Upper lobe of left lung (tissue), 6 donors: ENCODE measurements around the gene TDRKH. TPM values are rescaled to one million over a fixed set of nuclear protein-coding genes. Genes with fewer than 3 reads are reported as not detected.

Experiments
- ATAC-seq, 2 donors: fragments of 200-7000 bp; cut with Tn5 transposase; one replicate each; pipeline ENCODE4 v1.9.1; 2022; ENCODE audit warnings: mild to moderate bottlenecking in 2 of 2, moderate library complexity in 2 of 2; ENCODE audit not compliant: low FRiP score in 2 of 2
- DNase-seq, 2 donors: peaks; one replicate each; pipeline ENCODE4 v3.0.0-alpha.2; 2019 to 2020
- H3K27ac ChIP-seq, 4 donors: fragments of 200-600 bp; sonication (generic); one replicate each; pipeline ENCODE4 v1.5.1; 2016 to 2019
- H3K27me3 ChIP-seq, 4 donors: fragments of 200-600 bp; sonication (generic); one replicate each; pipeline ENCODE4 v1.5.1; 2017 to 2019
- H3K36me3 ChIP-seq, 4 donors: fragments of 200-600 bp; sonication (generic); one replicate each; pipeline ENCODE4 v1.5.1; 2016 to 2019
- H3K4me1 ChIP-seq, 4 donors: fragments of 200-600 bp; sonication (generic); one replicate each; pipeline ENCODE4 v1.5.1; 2018 to 2019
- H3K4me3 ChIP-seq, 4 donors: fragments of 200-600 bp; sonication (generic); one replicate each; pipeline ENCODE4 v1.5.1; 2017 to 2019; ENCODE audit warnings: mild to moderate bottlenecking in 2 of 4, moderate library complexity in 1 of 4
- H3K9me3 ChIP-seq, 4 donors: fragments of 200-600 bp; sonication (generic); one replicate each; pipeline ENCODE4 v1.5.1; 2018 to 2019
- CTCF ChIP-seq, 6 experiments: fragments of 450-650 bp in 4 of 6; fragments of 200-600 bp in 2 of 6; sonication (generic) in 2 of 6; IDR thresholded peaks; one replicate each; pipeline ENCODE4 v1.5.1; 2016 to 2019; ENCODE audit warnings: antibody characterized with exemption in 6 of 6
- EP300 ChIP-seq, 4 donors: sonication (generic); formaldehyde crosslinking; IDR thresholded peaks; one replicate each; pipeline ENCODE4 v1.5.1; 2017; ENCODE audit warnings: antibody characterized with exemption in 4 of 4, control low read depth in 2 of 4
- POLR2A ChIP-seq, 4 donors: fragments of 450-650 bp; IDR thresholded peaks; one replicate each; pipeline ENCODE4 v1.5.1; 2016 to 2017; ENCODE audit warnings: antibody characterized with exemption in 4 of 4, mild to moderate bottlenecking in 2 of 4
- POLR2AphosphoS5 ChIP-seq, 2 donors: sonication (generic); formaldehyde crosslinking; IDR thresholded peaks; one replicate each; pipeline ENCODE4 v1.5.1; 2017; ENCODE audit warnings: antibody characterized with exemption in 2 of 2
- WGBS, 2 donors: methylation state at CpG; one replicate each; pipeline ENCODE4 v1.1.5; 2017 to 2018; 5-methylcytosine and 5-hydroxymethylcytosine counted together
- total RNA-seq, 6 donors: library from RNA; depleted of rRNA in 4 of 6; stranded (reverse); fragments of >200 nt in 4 of 6; gene quantifications; one replicate each; pipeline versions ENCODE4 v1.1.0 to v1.2.1, GENCODE V29; 2016 to 2021
- donor health status: DM: no; HTN: no; CAD: no; lungs with moderate emphysema.
- donor health status: DM: no; HTN: yes; CAD: no; lungs with severe emphysema.

The TDRKH gene, protein sequence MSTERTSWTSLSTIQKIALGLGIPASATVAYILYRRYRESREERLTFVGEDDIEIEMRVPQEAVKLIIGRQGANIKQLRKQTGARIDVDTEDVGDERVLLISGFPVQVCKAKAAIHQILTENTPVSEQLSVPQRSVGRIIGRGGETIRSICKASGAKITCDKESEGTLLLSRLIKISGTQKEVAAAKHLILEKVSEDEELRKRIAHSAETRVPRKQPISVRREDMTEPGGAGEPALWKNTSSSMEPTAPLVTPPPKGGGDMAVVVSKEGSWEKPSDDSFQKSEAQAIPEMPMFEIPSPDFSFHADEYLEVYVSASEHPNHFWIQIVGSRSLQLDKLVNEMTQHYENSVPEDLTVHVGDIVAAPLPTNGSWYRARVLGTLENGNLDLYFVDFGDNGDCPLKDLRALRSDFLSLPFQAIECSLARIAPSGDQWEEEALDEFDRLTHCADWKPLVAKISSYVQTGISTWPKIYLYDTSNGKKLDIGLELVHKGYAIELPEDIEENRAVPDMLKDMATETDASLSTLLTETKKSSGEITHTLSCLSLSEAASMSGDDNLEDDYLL
- 10 to 100 TPM in 5 of 6 donors, 1 to 10 TPM in 1; 7.3 to 17.0 (median 13.1) TPM for total RNA-seq

GRCh38 chr1:151790071-151790939, at the start of gene TDRKH:
TSS of gene TDRKH (minus strand) at chr1:151790500. CDS start at chr1:151783022, 7,478 bp downstream.
- TF ChIP-seq POLR2AphosphoS5 (IDR thresholded peaks at IDR 0.05) (peak; percentile 52 to 75), POLR2A (IDR thresholded peaks at IDR 0.05) (peak in 2 of 4 donors; percentile 77 to 82), EP300 (IDR thresholded peaks at IDR 0.05) (no peak), CTCF (IDR thresholded peaks at IDR 0.05) (peak in 4 of 6 experiments; percentile 28 to 62 (median 51))
- WGBS, 2 donors, result 0 to 1% methylated on average over 20 to 58 of the region's 58 CpGs
- H3K27me3 ChIP-seq, result no peaks in the 10 kb centered on the region
- H3K27ac ChIP-seq, result peak within 1 kb of the TSS; percentile 31 to 75 (median 64)
- no peaks in the 10 kb centered on the region for H3K9me3 ChIP-seq
- H3K36me3 ChIP-seq, result no peaks in the 10 kb centered on the region
- peak; percentile 99 to 100 for ATAC-seq
- H3K4me1 ChIP-seq, result peaks cover 7 to 19% (median 13%) of the 10 kb centered on the region in 4 donors
- peak within 1 kb of the TSS; percentile 56 to 90 (median 84) for H3K4me3 ChIP-seq
- peak; percentile 98 for DNase-seq

GRCh38 chr1:151839457-151840403, 49.4 kb upstream of the TDRKH start, which contains the start of gene C2CD4D:
TSS of gene C2CD4D (minus strand) at chr1:151839820. CDS start at chr1:151838989, 831 bp downstream.
- peaks cover 24 to 37% (median 32%) of the 10 kb centered on the region in 4 donors for H3K4me1 ChIP-seq
- peak in 1 of 2 donors; percentile 59 for TF ChIP-seq POLR2AphosphoS5 (IDR thresholded peaks at IDR 0.05)
- TF ChIP-seq EP300 (IDR thresholded peaks at IDR 0.05), result no peak
- peak in 1 of 4 donors; percentile 62 for TF ChIP-seq POLR2A (IDR thresholded peaks at IDR 0.05)
- TF ChIP-seq CTCF (IDR thresholded peaks at IDR 0.05), result peak in 2 of 6 experiments; percentile 16 to 19
- 4 to 5% methylated on average over 14 to 47 of the region's 47 CpGs for WGBS, 2 donors
- H3K27me3 ChIP-seq, result peaks cover 0 to 25% (median 14%) of the 10 kb centered on the region in 4 donors
- H3K36me3 ChIP-seq, result no peaks in the 10 kb centered on the region
- H3K27ac ChIP-seq, result peak within 1 kb of the TSS; percentile 34 to 74 (median 60)
- ATAC-seq (peak; percentile 48 to 79), DNase-seq (peak; percentile 73 to 91)
- H3K9me3 ChIP-seq, result no peaks in the 10 kb centered on the region
- H3K4me3 ChIP-seq, result peak within 1 kb of the TSS; percentile 0 to 56 (median 44)

DNA sequence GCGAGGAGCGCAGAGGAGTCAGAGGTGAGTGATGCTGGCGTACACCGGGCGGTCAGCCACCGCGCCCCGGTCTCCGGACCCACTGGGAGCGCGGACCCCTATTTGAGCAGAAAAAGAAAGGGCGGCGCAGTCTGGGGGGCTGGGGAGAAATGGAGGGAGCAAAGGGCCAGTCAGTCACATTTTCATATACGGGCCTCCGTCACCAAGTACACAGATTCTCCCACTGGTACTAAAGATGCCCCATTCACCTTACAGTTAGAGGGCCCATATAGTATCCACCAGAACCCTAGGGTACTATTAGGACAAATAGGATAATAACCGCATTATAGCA, 48.7 kb upstream of the TDRKH start:
- DNase-seq, result no peak
- Histone ChIP-seq H3K4me3 (peak overlapping the region in 3 of 4 donors; percentile 36 to 56 (median 52)), H3K9me3 (no peaks in the 10 kb centered on the region), H3K4me1 (peaks cover 24 to 37% (median 32%) of the 10 kb centered on the region in 4 donors), H3K27ac (peak overlapping the region in 2 of 4 donors; percentile 61 to 74), H3K27me3 (peaks cover 0 to 25% (median 14%) of the 10 kb centered on the region in 4 donors), H3K36me3 (no peaks in the 10 kb centered on the region)
- no peak for ATAC-seq
- 40 to 48% methylated on average over 15 to 16 of the region's 16 CpGs for WGBS, 2 donors
- no peak for TF ChIP-seq POLR2A (IDR thresholded peaks at IDR 0.05)
- no peak for TF ChIP-seq EP300 (IDR thresholded peaks at IDR 0.05)
- no peak for TF ChIP-seq CTCF (IDR thresholded peaks at IDR 0.05)
- no peak for TF ChIP-seq POLR2AphosphoS5 (IDR thresholded peaks at IDR 0.05)
